HCT116 (cell line): Measurements from ENCODE around the gene SLC35A4. TPM values are rescaled to one million over a fixed set of nuclear protein-coding genes. Genes with fewer than 3 reads are reported as not detected.

Experiments used
- ATAC-seq: fragments of 200-7000 bp; cut with Tn5 transposase; 2 replicates; pipeline ENCODE4 v1.9.1; 2020; ENCODE audit warnings: mild to moderate bottlenecking, moderate library complexity
- BruUV-seq: library from RNA; stranded (reverse); fragments of 400-500 nt; replicated peaks from 2 replicates; lab custom pipeline; 2021; lab: Mats Ljungman, UMichigan
- CTCF ChIA-PET: fragments of 300-600 bp; sonication (Branson Sonifier 250); formaldehyde crosslinking; loops from one replicate; lab custom pipeline; 2021; ENCODE audit warnings: antibody characterized with exemption; lab: Charles Lee
- POLR2A ChIA-PET: fragments of 300-600, 350-600 bp; sonication (Branson Sonifier 250); formaldehyde crosslinking; loops from one replicate; lab custom pipeline; 2021; ENCODE audit warnings: antibody characterized with exemption; lab: Charles Lee
- RAD21 ChIA-PET, 2 experiments: fragments of 300-600 bp; sonication (Branson Sonifier 250); formaldehyde crosslinking; loops; one replicate each; lab custom pipeline; 2023; ENCODE audit warnings: low total read pairs in 2 of 2; ENCODE audit not compliant: uncharacterized antibody in 2 of 2, unreplicated experiment in 2 of 2, low non-redundant PET in 1 of 2; lab: Charles Lee
- DNase-seq: peaks from one replicate; pipeline ENCODE4 v3.0.0-alpha.2; 2010; ENCODE audit warnings: low read depth, low spot score
- H2AFZ ChIP-seq: fragments of 200-600 bp; shearing (Covaris generic), sonication (generic); 2 replicates; pipeline ENCODE4 v1.6.1; 2017; ENCODE audit warnings: low read depth, mixed run types, mixed read lengths, antibody characterized with exemption, low read length; ENCODE audit not compliant: poor library complexity, severe bottlenecking
- H3K27ac ChIP-seq: 2 replicates; pipeline ENCODE4 v1.5.1; 2012; ENCODE audit warnings: low read depth, low read length
- H3K27me3 ChIP-seq: fragments of 200-600 bp; sonication (generic); 2 replicates; pipeline ENCODE4 v1.6.1; 2016; ENCODE audit warnings: mixed run types, low read length, mixed read lengths; ENCODE audit not compliant: insufficient read depth
- H3K36me3 ChIP-seq, 2 experiments: fragments of 200-500 bp in 1 of 2; fragments of 200-600 bp in 1 of 2; sonication (Bioruptor generic) in 1 of 2; sonication (generic) in 1 of 2; 2 replicates each; pipeline versions ENCODE4 v1.5.1 to v1.6.1; 2014 to 2016; ENCODE audit warnings: low read length in 2 of 2, inconsistent platforms in 1 of 2, mixed read lengths in 1 of 2, mixed run types in 1 of 2; ENCODE audit not compliant: insufficient read depth in 2 of 2, control insufficient read depth in 1 of 2
- H3K4me1 ChIP-seq, 2 experiments: fragments of 200-600 bp in 1 of 2; sonication (generic) in 1 of 2; 2 replicates each; pipeline versions ENCODE4 v1.5.1 to v1.6.1; 2012 to 2017; ENCODE audit warnings: low read length in 2 of 2, inconsistent platforms in 1 of 2, mild to moderate bottlenecking in 1 of 2, mixed read lengths in 1 of 2, mixed run types in 1 of 2, moderate library complexity in 1 of 2; ENCODE audit not compliant: insufficient read depth in 2 of 2, control insufficient read depth in 1 of 2
- H3K4me2 ChIP-seq: fragments of 200-600 bp; sonication (generic); 2 replicates; pipeline ENCODE4 v1.6.1; 2017; ENCODE audit warnings: mixed run types, low read length, mixed read lengths
- H3K4me3 ChIP-seq, 2 experiments: fragments of 200-600 bp in 1 of 2; sonication (generic) in 1 of 2; replicated peaks in 1 of 2; 2 replicates each; pipeline ENCODE4 v1.5.1; 2011 to 2016; ENCODE audit warnings: low read length in 2 of 2, control low read depth in 1 of 2, low read depth in 1 of 2, mild to moderate bottlenecking in 1 of 2, mixed read lengths in 1 of 2, mixed run types in 1 of 2
- H3K79me2 ChIP-seq: fragments of 200-600 bp; sonication (generic); 2 replicates; pipeline ENCODE4 v1.6.1; 2017; ENCODE audit warnings: mild to moderate bottlenecking, mixed run types, low read length, moderate library complexity, mixed read lengths; ENCODE audit not compliant: insufficient read depth
- H3K9ac ChIP-seq: fragments of 200-600 bp; sonication (generic); 2 replicates; pipeline ENCODE4 v1.6.1; 2016; ENCODE audit warnings: low read length, mixed read lengths
- H3K9me2 ChIP-seq: fragments of 200-600 bp; sonication (generic), shearing (Covaris generic); 2 replicates; pipeline ENCODE4 v1.6.1; 2017; ENCODE audit warnings: mixed run types, mild to moderate bottlenecking, moderate library complexity; ENCODE audit not compliant: insufficient read depth
- H3K9me3 ChIP-seq, 2 experiments: fragments of 200-500 bp in 1 of 2; fragments of 200-600 bp in 1 of 2; sonication (Bioruptor generic) in 1 of 2; sonication (generic) in 1 of 2; 2 replicates each; pipeline ENCODE4 v1.6.1; 2014 to 2017; ENCODE audit warnings: low read length in 2 of 2, mixed read lengths in 2 of 2, inconsistent platforms in 1 of 2, low read depth in 1 of 2, mild to moderate bottlenecking in 1 of 2, mixed run types in 1 of 2, moderate library complexity in 1 of 2; ENCODE audit not compliant: control insufficient read depth in 1 of 2, insufficient read depth in 1 of 2
- H4K20me1 ChIP-seq: fragments of 200-600 bp; sonication (generic), shearing (Covaris generic); 2 replicates; pipeline ENCODE4 v1.6.1; 2017; ENCODE audit warnings: mixed run types, mild to moderate bottlenecking, moderate library complexity; ENCODE audit not compliant: insufficient read depth
- ATF3 ChIP-seq: IDR thresholded peaks from 2 replicates; pipeline ENCODE4 v1.6.1; 2012
- CBX3 ChIP-seq: IDR thresholded peaks from 2 replicates; pipeline ENCODE4 v1.6.1; 2012; ENCODE audit warnings: low read depth
- CEBPB ChIP-seq: IDR thresholded peaks from 2 replicates; pipeline ENCODE4 v1.6.1; 2012; ENCODE audit warnings: low read depth
- EGR1 ChIP-seq: IDR thresholded peaks from 2 replicates; pipeline ENCODE4 v1.6.1; 2012; ENCODE audit warnings: low read depth
- EZH2 ChIP-seq: fragments of 200-600 bp; sonication (generic); IDR thresholded peaks from 2 replicates; pipeline ENCODE4 v1.6.1; 2017; ENCODE audit warnings: antibody characterized with exemption, mixed run types
- POLR2A ChIP-seq: IDR thresholded peaks from 2 replicates; pipeline ENCODE4 v1.7.0; 2011; ENCODE audit warnings: borderline replicate concordance; ENCODE audit not compliant: insufficient read depth, insufficient read length; ENCODE audit errors: extremely low read depth
- POLR2AphosphoS5 ChIP-seq: IDR thresholded peaks from 2 replicates; pipeline ENCODE4 v1.6.1; 2011; ENCODE audit warnings: mild to moderate bottlenecking, low read depth, low read length, moderate library complexity
- RAD21 ChIP-seq: IDR thresholded peaks from 2 replicates; pipeline ENCODE4 v1.6.1; 2012; ENCODE audit warnings: low read depth, mild to moderate bottlenecking
- SIN3A ChIP-seq: IDR thresholded peaks from 2 replicates; pipeline ENCODE4 v1.6.1; 2012; ENCODE audit warnings: low read depth
- SRF ChIP-seq: IDR thresholded peaks from 2 replicates; pipeline ENCODE4 v1.6.1; 2012; ENCODE audit warnings: low read depth
- TCF7L2 ChIP-seq: IDR thresholded peaks from 2 replicates; pipeline ENCODE4 v1.7.0; 2011; ENCODE audit warnings: borderline replicate concordance, inconsistent platforms; ENCODE audit not compliant: insufficient read depth, insufficient read length; ENCODE audit errors: extremely low read depth
- YY1 ChIP-seq: IDR thresholded peaks from 2 replicates; pipeline ENCODE4 v1.6.1; 2011; ENCODE audit warnings: low read length, low read depth, moderate library complexity, mild to moderate bottlenecking; ENCODE audit not compliant: insufficient replicate concordance; ENCODE audit errors: extremely low read depth
- ZFX ChIP-seq: fragments of 450-650 bp; IDR thresholded peaks from 2 replicates; pipeline ENCODE4 v1.6.1; 2017
- ZNF274 ChIP-seq: fragments of 200-500 bp; sonication (Bioruptor generic); IDR thresholded peaks from 2 replicates; pipeline ENCODE4 v1.6.1; 2014; ENCODE audit warnings: mild to moderate bottlenecking, low read depth, low read length, inconsistent platforms
- intact Hi-C: fragments of 100-400 bp; cut with micrococcal nuclease; formaldehyde crosslinking; loops from 2 replicates; pipeline ENCODE4 v1.10.0; 2022
- total RNA-seq: library from RNA; stranded (reverse); gene quantifications from one replicate; pipeline ENCODE4 v1.2.1, GENCODE V29; 2021; ENCODE audit not compliant: unreplicated experiment

The SLC35A4 gene
- total RNA-seq, 1 experiment from 2014 or later, result 37.5 TPM

GRCh38 chr5:140561753-140562523 is 2.7 kb upstream of the SLC35A4 start (continued):
- TF ChIP-seq EZH2, result no peak
- no peak for TF ChIP-seq RAD21
- TF ChIP-seq POLR2A, result no peak
- no peak for TF ChIP-seq SIN3A
- no peak for TF ChIP-seq SRF
- TF ChIP-seq TCF7L2, result no peak
- TF ChIP-seq CEBPB, result no peak

GRCh38 chr5:140563596-140563995 is 1.0 kb upstream of the SLC35A4 start:
- Histone ChIP-seq H3K4me1 (peaks cover 7 to 19% of the 10 kb centered on the region in 2 experiments; a peak in 3 of 4 replicates), H3K9me2 (no peaks in the 10 kb centered on the region), H2AFZ (no peak overlapping the region), H3K9ac (peak overlapping the region; percentile 89), H4K20me1 (no peaks in the 10 kb centered on the region), H3K4me3 (peak overlapping the region; percentile 86 to 88), H3K27ac (peak overlapping the region; percentile 63), H3K27me3 (no peaks in the 10 kb centered on the region), H3K36me3 (peaks cover 0 to 15% of the 10 kb centered on the region in 2 experiments; a peak in 2 of 4 replicates), H3K4me2 (peak overlapping the region; percentile 91), H3K79me2 (peaks cover 27% of the 10 kb centered on the region), H3K9me3 (no peaks in the 10 kb centered on the region)
- ChIA-PET RAD21 (no interaction called here), CTCF (no interaction called here), POLR2A (no interaction called here)
- intact Hi-C loops, result loop anchor here (5.0 kb wide), 1 partner anchor 74 kb away; the partner anchor contains the start of gene TMCO6
- ATAC-seq (no peak), DNase-seq (no peak)
- TF ChIP-seq SIN3A (no peak), ATF3 (no peak), EGR1 (no peak), CEBPB (no peak), ZNF274 (no peak), CBX3 (no peak), RAD21 (no peak), YY1 (no peak), ZFX (no peak), POLR2AphosphoS5 (no peak)
- BruUV-seq, result TSS peak; percentile 68
